DND-41 (cell line): ENCODE data around the gene ZMPSTE24.

Experiments
- ATAC-seq: fragments of 200-7000 bp; cut with Tn5 transposase; 3 replicates; pipeline ENCODE4 v1.9.1; 2021; ENCODE audit warnings: low read depth; ENCODE audit not compliant: insufficient read depth
- DNase-seq: peaks from one replicate; pipeline ENCODE4 v3.0.0-alpha.2; 2020
- H2AFZ ChIP-seq: 2 replicates; pipeline ENCODE4 v1.6.0; 2012; ENCODE audit warnings: low read depth, low read length
- H3K27ac ChIP-seq: 2 replicates; pipeline ENCODE4 v1.5.1; 2012; ENCODE audit warnings: low read length, inconsistent platforms
- H3K27me3 ChIP-seq: fragments of 200-600 bp; sonication (generic); 2 replicates; pipeline ENCODE4 v1.6.0; 2012; ENCODE audit warnings: low read length, mild to moderate bottlenecking, inconsistent platforms; ENCODE audit not compliant: insufficient read depth, poor library complexity
- H3K36me3 ChIP-seq: 2 replicates; pipeline ENCODE4 v1.5.1; 2012; ENCODE audit warnings: low read length, inconsistent platforms; ENCODE audit not compliant: insufficient read depth
- H3K4me1 ChIP-seq: 2 replicates; pipeline ENCODE4 v1.5.1; 2012; ENCODE audit warnings: mild to moderate bottlenecking, low read length; ENCODE audit not compliant: insufficient read depth
- H3K4me2 ChIP-seq: 2 replicates; pipeline ENCODE4 v1.6.0; 2012; ENCODE audit warnings: mild to moderate bottlenecking, moderate library complexity, low read length, inconsistent platforms; ENCODE audit not compliant: insufficient read depth
- H3K4me3 ChIP-seq, 2 experiments: fragments of 200-600 bp in 1 of 2; shearing (Covaris generic) in 1 of 2; 2 replicates each; pipeline ENCODE4 v1.5.1; 2012 to 2016; ENCODE audit warnings: inconsistent platforms in 2 of 2, low read length in 2 of 2, mild to moderate bottlenecking in 2 of 2, low read depth in 1 of 2, moderate library complexity in 1 of 2
- H3K79me2 ChIP-seq: 2 replicates; pipeline ENCODE4 v1.6.0; 2012; ENCODE audit warnings: low read length, inconsistent platforms; ENCODE audit not compliant: insufficient read depth
- H3K9ac ChIP-seq: 2 replicates; pipeline ENCODE4 v1.6.0; 2012; ENCODE audit warnings: low read depth, mild to moderate bottlenecking, inconsistent platforms, low read length, moderate library complexity
- H3K9me3 ChIP-seq: 2 replicates; pipeline ENCODE4 v1.5.1; 2012; ENCODE audit warnings: low read length, moderate library complexity, mild to moderate bottlenecking, inconsistent platforms; ENCODE audit not compliant: insufficient read depth, severe bottlenecking
- H4K20me1 ChIP-seq: 2 replicates; pipeline ENCODE4 v1.6.0; 2012; ENCODE audit warnings: low read length; ENCODE audit not compliant: insufficient read depth
- EZH2 ChIP-seq: IDR thresholded peaks from 3 replicates; pipeline ENCODE4 v1.6.1; 2012; ENCODE audit warnings: borderline replicate concordance, low read depth, mild to moderate bottlenecking, moderate library complexity, low read length, inconsistent platforms; ENCODE audit not compliant: severe bottlenecking
- TF ChIP-seq, protein P1 (sequence below): IDR thresholded peaks from 2 replicates; pipeline ENCODE4 v1.5.1; 2012; ENCODE audit warnings: borderline replicate concordance, low read length, moderate library complexity, mild to moderate bottlenecking; ENCODE audit not compliant: poor library complexity, severe bottlenecking; ENCODE audit errors: extremely low read depth

The ZMPSTE24 gene

GRCh38 chr1:40274331-40274730, 16.3 kb downstream of the ZMPSTE24 start:
- Histone ChIP-seq H2AFZ (no peak overlapping the region), H3K79me2 (0 out of 2 replicates have a peak, but pooled peaks cover 3% of the 10 kb centered on the region), H3K27me3 (no peaks in the 10 kb centered on the region), H3K9me3 (no peaks in the 10 kb centered on the region), H3K4me3 (no peak overlapping the region), H3K36me3 (peaks cover 69% of the 10 kb centered on the region), H3K27ac (no peak overlapping the region), H3K4me1 (no peaks in the 10 kb centered on the region), H3K4me2 (no peak overlapping the region), H4K20me1 (no peaks in the 10 kb centered on the region; the same call in 1 of the 2 replicates), H3K9ac (no peak overlapping the region)
- DNase-seq (no peak), ATAC-seq (no peak)
- TF ChIP-seq, protein P1, sequence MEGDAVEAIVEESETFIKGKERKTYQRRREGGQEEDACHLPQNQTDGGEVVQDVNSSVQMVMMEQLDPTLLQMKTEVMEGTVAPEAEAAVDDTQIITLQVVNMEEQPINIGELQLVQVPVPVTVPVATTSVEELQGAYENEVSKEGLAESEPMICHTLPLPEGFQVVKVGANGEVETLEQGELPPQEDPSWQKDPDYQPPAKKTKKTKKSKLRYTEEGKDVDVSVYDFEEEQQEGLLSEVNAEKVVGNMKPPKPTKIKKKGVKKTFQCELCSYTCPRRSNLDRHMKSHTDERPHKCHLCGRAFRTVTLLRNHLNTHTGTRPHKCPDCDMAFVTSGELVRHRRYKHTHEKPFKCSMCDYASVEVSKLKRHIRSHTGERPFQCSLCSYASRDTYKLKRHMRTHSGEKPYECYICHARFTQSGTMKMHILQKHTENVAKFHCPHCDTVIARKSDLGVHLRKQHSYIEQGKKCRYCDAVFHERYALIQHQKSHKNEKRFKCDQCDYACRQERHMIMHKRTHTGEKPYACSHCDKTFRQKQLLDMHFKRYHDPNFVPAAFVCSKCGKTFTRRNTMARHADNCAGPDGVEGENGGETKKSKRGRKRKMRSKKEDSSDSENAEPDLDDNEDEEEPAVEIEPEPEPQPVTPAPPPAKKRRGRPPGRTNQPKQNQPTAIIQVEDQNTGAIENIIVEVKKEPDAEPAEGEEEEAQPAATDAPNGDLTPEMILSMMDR, result no peak
- no peak for TF ChIP-seq EZH2

DNA sequence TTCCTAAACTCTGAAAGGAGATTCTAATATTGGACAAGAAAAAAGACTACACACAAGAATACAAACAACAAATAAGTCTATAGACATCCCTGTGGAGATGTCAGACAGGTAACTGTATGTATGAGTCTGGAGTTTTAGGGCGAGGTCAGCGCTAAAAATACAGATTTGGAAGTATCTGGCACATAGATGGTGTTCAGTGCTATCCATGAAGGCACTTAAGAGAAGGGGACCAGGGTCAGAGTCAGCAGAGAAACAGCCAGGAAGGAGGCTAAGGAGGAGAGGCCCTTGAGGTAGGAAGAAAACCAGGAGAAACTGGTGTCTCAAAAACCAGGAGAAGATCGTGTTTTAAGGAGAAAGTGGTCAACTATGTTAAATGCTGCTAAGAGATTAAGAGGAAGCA, 18.1 kb downstream of the ZMPSTE24 start:
- Histone ChIP-seq H3K4me1 (no peaks in the 10 kb centered on the region), H3K9me3 (no peaks in the 10 kb centered on the region), H4K20me1 (no peaks in the 10 kb centered on the region), H3K4me2 (no peak overlapping the region), H3K4me3 (no peak overlapping the region), H3K27me3 (no peaks in the 10 kb centered on the region), H3K9ac (no peak overlapping the region), H3K36me3 (peaks cover 63% of the 10 kb centered on the region), H2AFZ (no peak overlapping the region), H3K79me2 (0 out of 2 replicates have a peak, but pooled peaks cover 3% of the 10 kb centered on the region), H3K27ac (no peak overlapping the region)
- ATAC-seq, result no peak
- TF ChIP-seq, protein P1, result no peak
- DNase-seq, result no peak

GRCh38 chr1:40281853-40282252, 23.8 kb downstream of the ZMPSTE24 start:
- H3K9me3 ChIP-seq, result no peaks in the 10 kb centered on the region
- H3K27me3 ChIP-seq, result no peaks in the 10 kb centered on the region
- H3K9ac ChIP-seq, result no peak overlapping the region
- H3K4me2 ChIP-seq, result no peak overlapping the region
- TF ChIP-seq, protein P1, result no peak
- no peak for TF ChIP-seq EZH2
- no peak for ATAC-seq
- no peaks in the 10 kb centered on the region for H4K20me1 ChIP-seq
- no peak overlapping the region for H3K27ac ChIP-seq
- H3K4me3 ChIP-seq, result no peak overlapping the region
- DNase-seq, result no peak
- H3K36me3 ChIP-seq, result peaks cover 44% of the 10 kb centered on the region
- H2AFZ ChIP-seq, result no peak overlapping the region
- no peaks in the 10 kb centered on the region for H3K79me2 ChIP-seq
- H3K4me1 ChIP-seq, result no peaks in the 10 kb centered on the region

- Histone ChIP-seq H3K4me1 (no peaks in the 10 kb centered on the region), H3K9ac (no peak overlapping the region), H3K36me3 (peaks cover 70% of the 10 kb centered on the region), H3K27ac (no peak overlapping the region), H3K4me3 (no peak overlapping the region), H3K4me2 (no peak overlapping the region), H3K27me3 (no peaks in the 10 kb centered on the region), H3K9me3 (no peaks in the 10 kb centered on the region), H4K20me1 (no peaks in the 10 kb centered on the region), H3K79me2 (no peaks in the 10 kb centered on the region), H2AFZ (no peak overlapping the region)
- DNase-seq (no peak), ATAC-seq (no peak)
- TF ChIP-seq EZH2, result no peak
- TF ChIP-seq, protein P1, result no peak
These were observed 33.3 kb downstream of the ZMPSTE24 start for GRCh38 chr1:40291293-40291692.
